T47D (cell line): ENCODE results near the gene CLTC.
"Not testable (repeated sequence)": the region's sequence is repeated elsewhere in the genome, so short reads cannot be mapped to it uniquely, and the experiment has no call there.

ENCODE experiments used
- DNase-seq, 2 experiments: peaks; one replicate each; pipeline versions ENCODE4 v3.0.0 to v3.0.0-alpha.2; 2011 to 2012; ENCODE audit warnings: low read depth in 1 of 2, low spot score in 1 of 2
- JUND ChIP-seq: IDR thresholded peaks from 2 replicates; pipeline ENCODE4 v1.6.1; 2012; ENCODE audit warnings: low read depth
- in situ Hi-C: cut with HindIII; loops from 2 replicates; pipeline ENCODE4 v1.10.0; 2016; ENCODE audit warnings: low sequenced_read_pairs, low pct_unique_long_range_greater_than_20kb

Gene CLTC

GRCh38 chr17:59641799-59642484 lies 22.2 kb downstream of the CLTC start:
- no peak for TF ChIP-seq JUND
- in situ Hi-C loops = no loop called here
- DNase-seq = peak in 1 of 2 experiments; percentile 32

GRCh38 chr17:59642565-59642964 lies 22.9 kb downstream of the CLTC start:
- DNase-seq = peak in 1 of 2 experiments; percentile 61
- in situ Hi-C loops = no loop called here
- no peak for TF ChIP-seq JUND

DNA sequence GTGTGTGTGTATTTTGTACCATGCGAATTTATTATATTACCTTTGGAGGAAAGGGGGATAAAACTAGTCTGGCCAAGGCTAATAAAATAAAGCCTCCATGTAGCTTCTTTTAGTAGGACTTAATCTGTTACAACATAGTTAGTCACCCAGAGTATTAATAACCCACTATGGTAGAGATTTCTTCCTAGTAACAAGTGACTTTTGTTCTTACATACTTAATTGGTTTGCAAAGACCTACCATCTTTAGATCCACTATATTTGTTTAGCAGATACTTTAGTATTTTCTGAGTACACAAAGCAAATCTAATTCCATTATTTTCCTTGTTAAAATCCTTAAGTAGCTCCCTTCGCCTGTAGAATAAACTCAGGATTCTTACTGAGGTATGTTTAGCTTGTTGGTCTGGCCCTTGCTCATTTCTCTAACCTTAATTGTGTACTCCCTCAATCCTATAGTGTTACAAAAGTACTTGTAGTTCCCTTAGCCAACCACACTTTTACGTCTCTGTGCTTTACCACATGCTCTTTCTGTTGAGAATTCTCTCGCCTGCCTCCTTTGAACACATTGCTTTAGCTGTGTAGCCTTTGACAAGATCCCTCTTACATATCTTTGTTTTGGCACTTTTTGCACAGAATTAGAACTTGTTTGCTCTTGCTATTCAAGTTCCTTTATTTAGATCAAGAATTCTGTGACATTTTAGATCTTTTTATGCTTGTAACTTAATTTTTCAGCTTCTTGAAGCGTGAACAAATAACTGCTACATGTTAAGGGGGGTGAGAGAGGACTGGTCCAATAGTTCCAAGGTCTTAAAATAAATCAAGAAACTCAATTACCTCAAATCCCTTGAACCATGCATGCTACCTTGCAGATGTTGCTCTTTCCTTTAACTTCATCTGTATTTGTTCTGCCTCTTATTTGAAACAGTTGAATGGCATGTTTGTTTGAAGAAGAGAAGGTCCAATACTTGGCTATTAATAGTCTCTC lies 23.8 kb downstream of the CLTC start:
- DNase-seq = peak in 1 of 2 experiments; percentile 36
- in situ Hi-C loops = no loop called here
- TF ChIP-seq JUND = no peak

DNA sequence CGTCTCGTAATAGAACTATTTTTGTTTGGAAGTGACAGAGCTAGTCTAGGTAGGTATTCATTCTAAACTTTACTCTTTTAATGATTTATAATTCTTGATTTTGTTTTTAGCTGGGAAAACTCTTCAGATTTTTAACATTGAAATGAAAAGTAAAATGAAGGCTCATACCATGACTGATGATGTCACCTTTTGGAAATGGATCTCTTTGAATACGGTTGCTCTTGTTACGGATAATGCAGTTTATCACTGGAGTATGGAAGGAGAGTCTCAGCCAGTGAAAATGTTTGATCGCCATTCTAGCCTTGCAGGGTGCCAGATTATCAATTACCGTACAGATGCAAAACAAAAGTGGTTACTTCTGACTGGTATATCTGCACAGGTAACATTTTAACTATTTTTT lies 27.6 kb downstream of the CLTC start:
- in situ Hi-C loops = no loop called here
- no peak for DNase-seq
- TF ChIP-seq JUND = no peak

- DNase-seq = no peak
- in situ Hi-C loops = no loop called here
- TF ChIP-seq JUND = no peak
These were observed 30.2 kb downstream of the CLTC start for GRCh38 chr17:59649886-59650285.

GRCh38 chr17:59650642-59651041 lies 30.9 kb downstream of the CLTC start:
- in situ Hi-C loops = no loop called here
- DNase-seq = no peak
- TF ChIP-seq JUND = no peak

- no peak for DNase-seq
- in situ Hi-C loops = no loop called here
- no peak for TF ChIP-seq JUND
These were observed 31.7 kb downstream of the CLTC start for GRCh38 chr17:59651346-59651745.

DNA sequence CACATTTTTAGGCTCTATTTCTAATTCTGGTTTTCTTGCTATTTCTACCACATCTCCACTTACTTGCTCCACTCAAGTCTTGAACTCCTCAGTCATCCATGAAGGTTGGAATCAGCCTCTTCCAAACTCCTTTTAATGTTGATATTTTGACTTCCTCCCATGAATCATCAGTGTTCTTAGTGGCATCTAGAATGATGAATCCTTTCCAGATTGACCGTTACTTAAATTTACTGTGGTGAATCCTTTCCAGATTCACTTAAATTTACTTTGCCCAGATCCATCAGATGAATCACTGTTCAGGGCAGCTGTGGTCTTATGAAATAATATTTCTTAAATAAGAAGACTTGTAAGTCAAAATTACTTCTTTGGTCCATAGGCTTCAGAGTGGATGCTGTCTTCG lies 32.4 kb downstream of the CLTC start:
- no peak for TF ChIP-seq JUND
- DNase-seq = no peak
- in situ Hi-C loops = no loop called here

GRCh38 chr17:59656624-59657023 lies 36.9 kb downstream of the CLTC start:
- in situ Hi-C loops, DNase-seq: not testable (repeated sequence)

- no peak for DNase-seq
- in situ Hi-C loops = no loop called here
- TF ChIP-seq JUND = no peak
These were observed 46.5 kb downstream of the CLTC start for GRCh38 chr17:59666235-59666634.

GRCh38 chr17:59668816-59669215 lies 49.1 kb downstream of the CLTC start:
- in situ Hi-C loops = no loop called here
- no peak for TF ChIP-seq JUND
- no peak for DNase-seq

DNA sequence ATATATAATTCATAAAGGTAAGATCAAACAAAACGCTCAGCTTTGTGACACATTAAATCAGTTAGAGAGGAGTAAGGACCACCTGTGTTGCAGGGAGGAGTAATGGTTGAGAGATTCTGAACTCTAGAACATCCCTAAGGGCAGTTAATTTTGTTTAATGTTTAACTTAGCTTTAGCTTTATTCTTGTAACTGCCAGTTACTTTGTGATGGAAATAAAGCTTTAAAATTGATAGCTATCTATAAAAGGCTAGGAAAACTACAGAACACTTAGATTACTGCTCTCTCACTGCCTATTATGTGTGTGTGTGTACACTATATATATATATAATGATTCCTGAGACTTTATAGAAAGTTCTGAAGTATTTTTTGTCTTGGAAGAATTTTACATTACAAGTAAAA lies 49.7 kb downstream of the CLTC start:
- no peak for DNase-seq
- in situ Hi-C loops = no loop called here
- TF ChIP-seq JUND = no peak

DNA sequence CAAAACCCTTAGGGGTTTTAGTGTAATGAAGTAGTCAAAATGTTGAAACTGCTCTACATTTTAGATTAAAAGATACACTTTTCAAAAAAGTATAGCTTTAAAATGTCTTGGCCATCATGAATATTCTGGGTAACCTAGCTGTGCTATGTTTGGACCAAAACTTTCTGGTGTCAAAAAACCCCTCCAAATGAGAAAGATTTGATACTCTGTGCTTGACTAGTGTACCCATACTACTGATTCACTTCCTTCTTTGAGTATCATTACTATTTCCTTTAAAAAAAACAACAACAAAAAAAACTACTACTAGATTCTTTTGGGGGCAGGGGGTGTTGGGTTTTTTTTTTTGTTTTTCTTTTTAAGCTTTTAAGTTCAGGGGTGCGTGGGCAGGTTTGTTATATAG lies 50.2 kb downstream of the CLTC start:
- TF ChIP-seq JUND = no peak
- DNase-seq = no peak
- in situ Hi-C loops = no loop called here

DNA sequence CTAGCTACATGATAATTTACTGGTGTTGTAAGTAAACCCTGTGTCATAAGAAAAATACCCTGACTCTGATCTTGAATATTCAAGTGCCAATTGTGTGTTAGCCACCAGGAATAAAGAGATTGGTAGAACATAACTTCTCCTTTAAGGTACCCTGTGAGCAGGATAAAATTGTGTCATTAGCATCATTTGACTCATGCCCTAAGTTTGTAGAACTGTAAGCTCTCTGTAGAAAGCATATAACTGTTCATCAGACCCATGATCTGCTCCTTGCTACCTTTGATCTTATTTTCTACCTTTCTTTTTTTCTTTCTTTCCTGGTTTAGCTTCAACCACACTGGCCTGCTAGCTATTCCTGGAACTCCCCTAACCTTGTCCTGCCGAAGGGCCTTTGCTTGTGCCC lies 51.7 kb downstream of the CLTC start:
- no peak for DNase-seq
- in situ Hi-C loops = no loop called here
- no peak for TF ChIP-seq JUND
